ENCODE data around the gene LDLRAP1.

Gene LDLRAP1

DNA sequence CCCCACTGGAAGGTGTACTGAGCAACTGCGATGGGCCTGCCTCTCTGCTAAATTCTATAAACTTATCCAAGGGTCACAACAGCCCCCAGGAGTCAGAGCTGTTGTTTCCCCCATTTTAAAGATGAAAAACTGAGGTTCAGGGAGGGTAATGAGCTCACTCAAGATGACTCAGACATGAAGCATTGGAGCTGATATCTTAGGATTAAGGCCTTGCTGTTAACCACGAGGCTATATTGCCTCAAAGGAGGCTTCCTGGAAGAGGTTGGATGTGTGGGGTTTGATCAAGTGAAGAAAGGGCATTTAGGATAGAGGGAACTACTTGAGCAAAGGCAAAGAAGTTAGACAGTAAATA, 6.7 kb downstream of the LDLRAP1 start:
- H3K4me3 ChIP-seq (ENCODE audit: control insufficient read depth, low read depth, low read length) = no peak overlapping the region
- DNase-seq (ENCODE audit: low read depth) = no peak
- TF ChIP-seq, protein P1, sequence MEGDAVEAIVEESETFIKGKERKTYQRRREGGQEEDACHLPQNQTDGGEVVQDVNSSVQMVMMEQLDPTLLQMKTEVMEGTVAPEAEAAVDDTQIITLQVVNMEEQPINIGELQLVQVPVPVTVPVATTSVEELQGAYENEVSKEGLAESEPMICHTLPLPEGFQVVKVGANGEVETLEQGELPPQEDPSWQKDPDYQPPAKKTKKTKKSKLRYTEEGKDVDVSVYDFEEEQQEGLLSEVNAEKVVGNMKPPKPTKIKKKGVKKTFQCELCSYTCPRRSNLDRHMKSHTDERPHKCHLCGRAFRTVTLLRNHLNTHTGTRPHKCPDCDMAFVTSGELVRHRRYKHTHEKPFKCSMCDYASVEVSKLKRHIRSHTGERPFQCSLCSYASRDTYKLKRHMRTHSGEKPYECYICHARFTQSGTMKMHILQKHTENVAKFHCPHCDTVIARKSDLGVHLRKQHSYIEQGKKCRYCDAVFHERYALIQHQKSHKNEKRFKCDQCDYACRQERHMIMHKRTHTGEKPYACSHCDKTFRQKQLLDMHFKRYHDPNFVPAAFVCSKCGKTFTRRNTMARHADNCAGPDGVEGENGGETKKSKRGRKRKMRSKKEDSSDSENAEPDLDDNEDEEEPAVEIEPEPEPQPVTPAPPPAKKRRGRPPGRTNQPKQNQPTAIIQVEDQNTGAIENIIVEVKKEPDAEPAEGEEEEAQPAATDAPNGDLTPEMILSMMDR (IDR thresholded peaks at IDR 0.05; ENCODE audit: control insufficient read depth, insufficient read depth, low read depth, low read length, missing control alignments) = no peak

DNA sequence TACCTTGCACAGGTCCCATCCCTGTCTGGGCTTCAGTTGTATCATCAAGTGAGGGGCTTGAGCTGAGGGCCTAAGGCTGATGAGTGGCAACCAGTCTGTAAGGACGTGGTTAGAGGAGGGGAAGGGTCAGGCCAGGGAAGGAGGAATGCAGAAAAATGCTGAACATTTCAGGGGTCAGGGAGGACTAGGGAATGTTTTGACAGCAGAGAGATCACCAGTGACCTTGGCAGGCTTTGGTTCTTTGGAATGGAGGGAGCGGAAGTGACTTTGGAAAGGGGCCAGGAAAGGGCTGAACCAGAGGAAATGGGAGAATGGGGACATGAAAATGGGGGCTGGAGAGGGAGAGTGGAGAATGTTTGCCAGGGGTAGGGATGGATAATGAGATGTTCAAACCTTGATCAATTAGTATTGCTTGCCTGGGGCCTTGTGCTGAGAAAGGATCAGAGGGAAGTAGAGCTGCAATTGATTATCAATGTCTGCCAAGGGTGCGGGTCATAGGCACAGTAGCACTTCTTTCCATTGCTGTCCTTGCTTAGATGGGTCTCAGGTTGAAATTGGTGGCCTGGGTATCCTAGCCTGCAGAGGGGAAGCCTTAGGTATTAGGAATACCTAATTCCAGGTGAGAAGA, 7.4 kb downstream of the LDLRAP1 start:
- TF ChIP-seq, protein P1 (IDR thresholded peaks at IDR 0.05; ENCODE audit: control insufficient read depth, insufficient read depth, low read depth, low read length, missing control alignments) = no peak
- no peak overlapping the region for H3K4me3 ChIP-seq (ENCODE audit: control insufficient read depth, low read depth, low read length)

DNA sequence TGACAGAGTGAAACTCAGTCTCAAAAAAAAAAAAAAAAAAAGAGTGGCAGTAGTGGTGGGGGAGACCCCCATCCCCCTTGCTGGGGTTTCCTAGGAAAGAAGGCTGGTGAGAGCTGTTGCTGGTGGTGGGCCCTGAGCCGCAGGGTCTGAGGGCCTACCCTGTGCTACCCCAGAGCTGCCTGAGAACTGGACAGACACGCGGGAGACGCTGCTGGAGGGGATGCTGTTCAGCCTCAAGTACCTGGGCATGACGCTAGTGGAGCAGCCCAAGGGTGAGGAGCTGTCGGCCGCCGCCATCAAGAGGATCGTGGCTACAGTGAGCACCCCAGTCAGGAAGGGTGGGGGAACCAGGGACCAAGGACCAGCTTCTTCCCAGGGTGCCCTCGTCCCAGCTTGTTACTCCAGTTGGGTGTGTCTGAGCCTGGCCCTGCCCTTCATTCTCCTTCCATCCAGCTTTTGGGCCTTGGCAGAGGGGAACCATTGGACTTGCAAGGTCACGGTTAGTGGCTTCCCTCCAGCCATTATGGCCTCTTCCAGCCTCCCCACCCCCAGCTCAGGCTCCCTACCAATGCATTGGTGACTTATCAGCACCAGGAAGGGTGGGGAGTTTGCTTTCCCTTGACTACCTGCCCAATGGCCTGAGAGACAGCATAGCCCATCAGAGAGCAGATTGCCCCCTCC, 10.5 kb downstream of the LDLRAP1 start:
- TF ChIP-seq, protein P1 (IDR thresholded peaks at IDR 0.05; ENCODE audit: control insufficient read depth, insufficient read depth, low read depth, low read length, missing control alignments) = no peak
- H3K4me3 ChIP-seq (ENCODE audit: control insufficient read depth, low read depth, low read length) = no peak overlapping the region
- no peak for DNase-seq (ENCODE audit: low read depth)

More for the DNA sequence above, 7.4 kb downstream of the LDLRAP1 start:
- no peak for DNase-seq (ENCODE audit: low read depth)

DNA sequence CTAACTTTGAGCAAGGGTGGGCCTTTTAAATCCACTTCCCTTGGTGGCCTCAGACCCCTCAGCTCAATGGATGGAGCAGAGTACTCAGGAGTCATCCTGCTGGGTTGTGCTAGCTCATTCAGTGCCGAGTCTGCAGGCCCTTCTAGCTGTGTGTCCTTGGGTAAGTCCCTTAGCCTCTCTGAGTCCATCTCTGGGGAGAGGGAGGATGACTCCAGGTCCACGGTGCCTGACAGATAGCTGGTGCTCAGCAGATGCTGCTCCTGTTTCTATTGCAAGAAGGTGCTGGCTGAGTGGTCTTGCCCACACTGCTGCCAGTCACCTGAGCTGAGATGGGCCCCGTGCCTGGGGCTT, 11.0 kb downstream of the LDLRAP1 start:
- DNase-seq (ENCODE audit: low read depth) = no peak
- TF ChIP-seq, protein P1 (IDR thresholded peaks at IDR 0.05; ENCODE audit: control insufficient read depth, insufficient read depth, low read depth, low read length, missing control alignments) = no peak
- H3K4me3 ChIP-seq (ENCODE audit: control insufficient read depth, low read depth, low read length) = no peak overlapping the region

DNA sequence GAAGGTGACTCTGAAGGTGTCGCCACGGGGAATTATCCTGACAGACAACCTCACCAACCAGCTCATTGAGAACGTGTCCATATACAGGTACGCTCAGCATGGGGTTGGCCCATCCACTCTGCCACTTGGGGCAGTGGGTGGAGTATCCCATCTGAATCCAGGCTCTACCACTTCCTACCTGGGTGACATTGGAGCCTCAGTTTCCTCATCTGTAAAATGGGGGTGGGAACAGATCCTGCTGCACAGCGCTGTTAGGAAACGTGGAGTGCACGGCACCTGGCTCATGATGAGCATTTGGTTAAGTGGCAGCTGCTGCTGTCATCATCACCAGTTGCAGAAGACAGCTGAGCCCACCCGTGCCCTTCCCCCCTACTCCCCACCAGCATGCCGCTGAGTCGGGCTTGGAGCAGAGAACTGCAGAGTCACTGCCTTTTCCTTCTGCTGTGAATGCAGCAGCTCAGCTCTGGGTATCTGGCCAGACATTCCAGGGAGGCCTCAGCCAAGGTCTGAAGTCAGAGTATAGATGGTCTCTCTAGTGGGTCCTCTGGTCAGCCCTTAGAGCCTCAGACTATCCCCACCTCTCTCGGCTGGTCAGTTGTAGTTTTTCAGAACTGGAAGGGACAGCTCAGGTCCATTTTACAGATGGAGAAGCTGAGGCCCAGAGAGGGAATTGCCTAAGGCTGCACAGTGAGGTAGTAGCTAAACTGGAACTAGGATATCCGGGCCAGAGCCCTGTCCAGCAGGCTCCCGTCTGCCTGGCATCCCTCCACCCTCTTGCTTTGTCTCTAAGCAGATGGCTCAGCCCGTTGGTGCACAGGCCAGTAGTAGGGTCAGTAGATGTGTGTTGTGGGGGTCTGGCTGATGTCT, 11.7 kb downstream of the LDLRAP1 start:
- TF ChIP-seq, protein P1 (IDR thresholded peaks at IDR 0.05; ENCODE audit: control insufficient read depth, insufficient read depth, low read depth, low read length, missing control alignments) = no peak
- DNase-seq (ENCODE audit: low read depth) = no peak

DNA sequence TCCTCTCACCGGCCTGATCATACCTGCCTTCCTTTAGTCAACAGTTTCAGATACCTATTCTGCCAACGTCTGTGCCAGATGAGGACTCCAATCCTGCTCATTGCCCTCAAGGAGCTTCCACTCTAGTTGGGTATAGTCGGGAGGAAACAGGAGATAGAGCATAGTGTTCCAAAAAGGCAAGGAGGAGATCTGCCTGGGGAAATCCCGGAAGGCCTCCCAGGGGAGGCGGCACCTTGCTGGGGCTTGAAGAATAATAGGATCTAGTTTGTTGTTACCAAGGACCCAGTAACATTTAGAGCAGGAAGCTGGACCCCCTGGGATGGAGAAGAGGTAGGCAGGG, 12.3 kb downstream of the LDLRAP1 start:
- H3K4me3 ChIP-seq (ENCODE audit: control insufficient read depth, low read depth, low read length) = no peak overlapping the region
- DNase-seq (ENCODE audit: low read depth) = no peak
- TF ChIP-seq, protein P1 (IDR thresholded peaks at IDR 0.05; ENCODE audit: control insufficient read depth, insufficient read depth, low read depth, low read length, missing control alignments) = no peak

More for the DNA sequence above, 11.7 kb downstream of the LDLRAP1 start:
- H3K4me3 ChIP-seq (ENCODE audit: control insufficient read depth, low read depth, low read length) = no peak overlapping the region

All from AG09309 (cell line).